Choroid plexus epithelial cell (primary cell): ENCODE measurements around the gene PHIP.

Experiments
- DNase-seq: peaks from one replicate; pipeline ENCODE4 v3.0.0-alpha.2; 2010; ENCODE audit warnings: low read depth
- H3K4me3 ChIP-seq: 2 replicates; pipeline ENCODE4 v1.5.1; 2011; ENCODE audit warnings: low read depth, mild to moderate bottlenecking, control low read depth, low read length, moderate library complexity
- CTCF ChIP-seq: conservative IDR thresholded peaks from 2 replicates; pipeline ENCODE4 v1.5.1; 2011; ENCODE audit warnings: low read depth, mild to moderate bottlenecking, control low read depth, inconsistent platforms, low read length, moderate library complexity

The PHIP gene

GRCh38 chr6:79071547-79071946 is 6.5 kb downstream of the PHIP start:
- H3K4me3 ChIP-seq: no peak overlapping the region
- no peak for DNase-seq
- no peak for TF ChIP-seq CTCF

- no peak overlapping the region for H3K4me3 ChIP-seq
- DNase-seq: peak; percentile 38
- TF ChIP-seq CTCF: no peak
These were observed 7.7 kb downstream of the PHIP start for GRCh38 chr6:79070206-79070825.

- no peak for DNase-seq
- no peak for TF ChIP-seq CTCF
These were observed 11.2 kb downstream of the PHIP start for GRCh38 chr6:79066828-79067227.

GRCh38 chr6:79066330-79066729 is 11.7 kb downstream of the PHIP start:
- DNase-seq: no peak
- no peak for TF ChIP-seq CTCF
- H3K4me3 ChIP-seq: no peak overlapping the region

More at GRCh38 chr6:79066828-79067227, 11.2 kb downstream of the PHIP start:
- no peak overlapping the region for H3K4me3 ChIP-seq

- no peak for DNase-seq
These were observed 12.8 kb downstream of the PHIP start for GRCh38 chr6:79065232-79065631.

GRCh38 chr6:79064635-79065034 is 13.4 kb downstream of the PHIP start:
- no peak for DNase-seq
- no peak for TF ChIP-seq CTCF
- H3K4me3 ChIP-seq: no peak overlapping the region

More at GRCh38 chr6:79065232-79065631, 12.8 kb downstream of the PHIP start:
- no peak for TF ChIP-seq CTCF
- H3K4me3 ChIP-seq: no peak overlapping the region

GRCh38 chr6:79062708-79063107 is 15.3 kb downstream of the PHIP start:
- no peak for DNase-seq
- no peak for TF ChIP-seq CTCF

More at GRCh38 chr6:79062708-79063107, 15.3 kb downstream of the PHIP start:
- no peak overlapping the region for H3K4me3 ChIP-seq
